SK-N-SH (cell line): ENCODE data around the gene SAMD5. TPM values are rescaled to one million over a fixed set of nuclear protein-coding genes. Genes with fewer than 3 reads are reported as not detected.

ENCODE experiments used
- CTCF ChIA-PET: fragments of 300-600, 350-600 bp; formaldehyde crosslinking; extraction: SDS; loops from one replicate; lab custom pipeline; 2021; lab: Yijun Ruan, JAX
- POLR2A ChIA-PET: fragments of 350-600 bp; sonication (Branson Sonifier 250); formaldehyde crosslinking; extraction: SDS; loops from one replicate; lab custom pipeline; 2020; ENCODE audit warnings: antibody characterized with exemption, inconsistent platforms; lab: Yijun Ruan, JAX
- DNase-seq: peaks from one replicate; pipeline ENCODE4 v3.0.0; 2012
- H2AFZ ChIP-seq: fragments of 200-600 bp; sonication (generic); 2 replicates; pipeline ENCODE4 v1.8.1; 2016; ENCODE audit warnings: antibody characterized with exemption, mild to moderate bottlenecking, low read depth
- H3F3A ChIP-seq: fragments of 200-600 bp; sonication (generic); replicated peaks from 2 replicates; pipeline ENCODE3; 2016; ENCODE audit warnings: antibody characterized with exemption, mild to moderate bottlenecking; ENCODE audit not compliant: insufficient read depth
- H3K27ac ChIP-seq, 2 experiments: fragments of 200-500 bp in 1 of 2; fragments of 200-600 bp in 1 of 2; sonication (Bioruptor generic) in 1 of 2; sonication (generic), shearing (Covaris generic) in 1 of 2; 2 replicates each; pipeline versions ENCODE4 v1.5.1 to v1.6.1; 2014 to 2016; ENCODE audit warnings: low read depth in 2 of 2, inconsistent platforms in 1 of 2, low read length in 1 of 2, mild to moderate bottlenecking in 1 of 2, mixed read lengths in 1 of 2
- H3K27me3 ChIP-seq: fragments of 200-600 bp; sonication (generic), shearing (Covaris generic); 2 replicates; pipeline ENCODE4 v1.6.1; 2016; ENCODE audit warnings: mixed run types; ENCODE audit not compliant: insufficient read depth
- H3K36me3 ChIP-seq, 2 experiments: fragments of 200-500 bp in 1 of 2; fragments of 200-600 bp in 1 of 2; sonication (Bioruptor generic) in 1 of 2; sonication (generic) in 1 of 2; replicated peaks in 1 of 2; 2 replicates each; pipeline versions ENCODE3 to v1.5.1; 2014 to 2016; ENCODE audit warnings: low read length in 1 of 2, mild to moderate bottlenecking in 1 of 2; ENCODE audit not compliant: insufficient read depth in 2 of 2, control insufficient read depth in 1 of 2
- H3K4me1 ChIP-seq, 2 experiments: fragments of 200-500 bp in 1 of 2; fragments of 200-600 bp in 1 of 2; sonication (Bioruptor generic) in 1 of 2; sonication (generic), shearing (Covaris generic) in 1 of 2; 2 replicates each; pipeline versions ENCODE4 v1.5.1 to v1.6.1; 2014 to 2016; ENCODE audit warnings: low read depth in 1 of 2, low read length in 1 of 2, mixed run types in 1 of 2; ENCODE audit not compliant: insufficient read depth in 2 of 2, control insufficient read depth in 1 of 2
- H3K4me2 ChIP-seq: fragments of 200-600 bp; sonication (generic), shearing (Covaris generic); 2 replicates; pipeline ENCODE4 v1.6.1; 2017; ENCODE audit warnings: mixed run types
- H3K4me3 ChIP-seq, 2 experiments: fragments of 200-500 bp in 1 of 2; fragments of 200-600 bp in 1 of 2; sonication (Bioruptor generic) in 1 of 2; sonication (generic), shearing (Covaris generic) in 1 of 2; 2 replicates each; pipeline versions ENCODE4 v1.5.1 to v1.8.1; 2014 to 2016; ENCODE audit warnings: low read depth in 2 of 2, inconsistent platforms in 1 of 2, low read length in 1 of 2, mild to moderate bottlenecking in 1 of 2, mixed read lengths in 1 of 2, moderate library complexity in 1 of 2
- H3K79me2 ChIP-seq: fragments of 200-600 bp; sonication (generic); 2 replicates; pipeline ENCODE4 v1.8.1; 2017; ENCODE audit warnings: mild to moderate bottlenecking; ENCODE audit not compliant: insufficient read depth
- H3K9ac ChIP-seq: fragments of 200-600 bp; sonication (generic); 2 replicates; pipeline ENCODE4 v1.6.1; 2017; ENCODE audit warnings: mixed run types
- H3K9me2 ChIP-seq: fragments of 200-600 bp; sonication (generic); 2 replicates; pipeline ENCODE4 v1.6.1; 2017; ENCODE audit warnings: mixed run types
- H3K9me3 ChIP-seq: fragments of 200-600 bp; sonication (generic); 2 replicates; pipeline ENCODE4 v1.6.1; 2017; ENCODE audit warnings: mixed run types, mild to moderate bottlenecking, moderate library complexity
- H4K20me1 ChIP-seq: fragments of 200-600 bp; sonication (generic); 2 replicates; pipeline ENCODE4 v1.6.1; 2017; ENCODE audit warnings: mild to moderate bottlenecking, mixed run types; ENCODE audit not compliant: insufficient read depth
- CHD2 ChIP-seq: fragments of 150-350 bp; IDR thresholded peaks from 2 replicates; pipeline ENCODE4 v1.6.1; 2018; ENCODE audit warnings: low read length; ENCODE audit not compliant: partially characterized antibody
- ELF1 ChIP-seq: IDR thresholded peaks from 2 replicates; pipeline ENCODE4 v1.4.0; 2012
- EP300 ChIP-seq, 2 experiments: IDR thresholded peaks; 2 replicates each; pipeline versions ENCODE4 v1.4.0 to v1.6.1; 2012; ENCODE audit warnings: borderline replicate concordance in 1 of 2, low read depth in 1 of 2, low read length in 1 of 2
- EZH2phosphoT487 ChIP-seq: fragments of 200-600 bp; sonication (generic); IDR thresholded peaks from 2 replicates; pipeline ENCODE4 v1.6.1; 2017; ENCODE audit warnings: low read depth, mixed run types, mild to moderate bottlenecking, antibody characterized with exemption, moderate library complexity, borderline replicate concordance
- FOXM1 ChIP-seq: IDR thresholded peaks from 2 replicates; pipeline ENCODE4 v1.4.0; 2012; ENCODE audit warnings: low read depth, mild to moderate bottlenecking
- GATA2 ChIP-seq: sonication (generic); formaldehyde crosslinking; IDR thresholded peaks from 2 replicates; pipeline ENCODE4 v1.5.0; 2020; ENCODE audit warnings: mild to moderate bottlenecking, missing genetic modification reagents
- IRF3 ChIP-seq: fragments of 150-350 bp; IDR thresholded peaks from 2 replicates; pipeline ENCODE4 v1.6.1; 2016; ENCODE audit warnings: mild to moderate bottlenecking, low read depth, low read length
- JUND ChIP-seq: IDR thresholded peaks from 2 replicates; pipeline ENCODE4 v1.4.0; 2012
- NRF1 ChIP-seq: IDR thresholded peaks from 2 replicates; pipeline ENCODE4 v1.6.1; 2012; ENCODE audit warnings: low read depth, mild to moderate bottlenecking, low read length
- PBX3 ChIP-seq: IDR thresholded peaks from 2 replicates; pipeline ENCODE4; 2012
- POLR2AphosphoS5 ChIP-seq: IDR thresholded peaks from 2 replicates; pipeline ENCODE4 v1.6.1; 2012; ENCODE audit warnings: low read depth, low read length
- RAD21 ChIP-seq: IDR thresholded peaks from 2 replicates; pipeline ENCODE4 v1.6.1; 2012; ENCODE audit warnings: mild to moderate bottlenecking, low read length
- RFX5 ChIP-seq: IDR thresholded peaks from 2 replicates; pipeline ENCODE4 v1.6.1; 2012; ENCODE audit warnings: mild to moderate bottlenecking, improper control_type of control experiment, low read length
- SIN3A ChIP-seq: IDR thresholded peaks from 2 replicates; pipeline ENCODE4 v1.6.1; 2012; ENCODE audit warnings: low read depth, mild to moderate bottlenecking, low read length, moderate library complexity, borderline replicate concordance
- SMC3 ChIP-seq: IDR thresholded peaks from 2 replicates; pipeline ENCODE4 v1.6.1; 2012; ENCODE audit warnings: low read depth, low read length, improper control_type of control experiment
- TAF1 ChIP-seq: IDR thresholded peaks from 2 replicates; pipeline ENCODE4 v1.6.1; 2012; ENCODE audit warnings: low read depth, mild to moderate bottlenecking, low read length, moderate library complexity, borderline replicate concordance
- TEAD4 ChIP-seq: IDR thresholded peaks from 2 replicates; pipeline ENCODE4 v1.4.0; 2012; ENCODE audit warnings: mild to moderate bottlenecking, borderline replicate concordance; ENCODE audit not compliant: insufficient read depth
- USF1 ChIP-seq: IDR thresholded peaks from 2 replicates; pipeline ENCODE4 v1.4.0; 2012; ENCODE audit warnings: low read depth, borderline replicate concordance
- YY1 ChIP-seq: IDR thresholded peaks from 2 replicates; pipeline ENCODE4 v1.4.0; 2012; ENCODE audit warnings: low read depth, mild to moderate bottlenecking
- WGBS: methylation state at CpG from one replicate; pipeline ENCODE4 v1.1.6; 2017; ENCODE audit warnings: low lambda C conversion rate; 5-methylcytosine and 5-hydroxymethylcytosine counted together
- polyA plus RNA-seq, 3 experiments: library from polyadenylated mRNA; depleted of rRNA; stranded (reverse); fragments of >200 nt; gene quantifications; 2 replicates each; pipeline ENCODE4 v1.2.3, GENCODE V29; 2012
- TF ChIP-seq, protein P1 (sequence below): IDR thresholded peaks from 2 replicates; pipeline ENCODE4 v1.6.1; 2012; ENCODE audit warnings: mild to moderate bottlenecking, low read depth, low read length, moderate library complexity

The SAMD5 gene
- polyA plus RNA-seq, 1 of the 3 experiments (the other 2 are of a cell fraction) = not detected

DNA sequence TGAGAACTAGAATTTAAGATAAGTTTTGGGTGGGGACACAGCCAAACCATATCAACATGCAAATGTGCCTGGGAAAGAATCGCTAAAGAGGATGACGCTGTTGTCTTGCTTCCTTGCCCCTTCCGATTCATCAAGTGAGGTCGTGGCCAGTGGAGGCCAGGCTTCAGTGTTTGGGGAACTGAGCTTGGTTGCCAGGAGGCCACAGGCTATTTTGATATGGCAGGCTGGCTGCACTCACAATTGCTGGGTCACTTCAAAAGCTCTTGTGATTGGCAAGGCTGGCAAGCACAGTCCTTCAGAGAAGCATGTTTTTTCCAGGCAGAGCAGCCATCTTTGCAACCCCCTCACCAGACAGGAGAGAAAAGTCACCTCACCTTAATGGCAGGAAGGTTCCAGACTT lies 45.8 kb downstream of the SAMD5 start:
- POLR2A ChIA-PET = no interaction called here
- no peaks in the 10 kb centered on the region; the same call in 1 of the 2 replicates for H3K27me3 ChIP-seq
- no peaks in the 10 kb centered on the region for H3K9me3 ChIP-seq
- no peak overlapping the region for H3K4me3 ChIP-seq
- no peaks in the 10 kb centered on the region for H3K9me2 ChIP-seq
- DNase-seq = no peak
- H3F3A ChIP-seq = no peaks in the 10 kb centered on the region
- H3K27ac ChIP-seq = no peak overlapping the region
- no peak overlapping the region for H3K9ac ChIP-seq
- no peaks in the 10 kb centered on the region for H4K20me1 ChIP-seq
- CTCF ChIA-PET = no interaction called here
- H2AFZ ChIP-seq = no peak overlapping the region
- 42% methylated on average over 4 of the region's 4 CpGs for WGBS
- H3K36me3 ChIP-seq = no peaks in the 10 kb centered on the region
- no peaks in the 10 kb centered on the region for H3K79me2 ChIP-seq
- TF ChIP-seq SMC3 = no peak
- no peak for TF ChIP-seq USF1
- no peak for TF ChIP-seq YY1
- TF ChIP-seq EP300 (IDR thresholded peaks at IDR 0.05; ENCODE audit: borderline replicate concordance in 1 of 2, low read depth in 1 of 2, low read length in 1 of 2) = no peak
- no peak for TF ChIP-seq PBX3
- no peak for TF ChIP-seq JUND
- no peak for TF ChIP-seq SIN3A
- TF ChIP-seq NRF1 = no peak
- no peak for TF ChIP-seq FOXM1
- TF ChIP-seq TAF1 = no peak
- TF ChIP-seq POLR2AphosphoS5 = no peak
- TF ChIP-seq RAD21 = no peak
- no peak for TF ChIP-seq RFX5
- TF ChIP-seq IRF3 = no peak
- TF ChIP-seq EZH2phosphoT487 = no peak
- no peaks in the 10 kb centered on the region for H3K4me1 ChIP-seq
- H3K4me2 ChIP-seq = no peak overlapping the region

GRCh38 chr6:147559006-147559405 lies 50.5 kb downstream of the SAMD5 start:
- H3F3A ChIP-seq = no peaks in the 10 kb centered on the region
- H3K79me2 ChIP-seq = no peaks in the 10 kb centered on the region
- no peak overlapping the region for H2AFZ ChIP-seq
- H3K4me1 ChIP-seq = no peaks in the 10 kb centered on the region
- ChIA-PET POLR2A (no interaction called here), CTCF (no interaction called here)
- H3K27ac ChIP-seq = no peak overlapping the region
- WGBS = 18% methylated on average over 7 of the region's 7 CpGs
- H3K27me3 ChIP-seq = no peaks in the 10 kb centered on the region; the same call in 1 of the 2 replicates
- H3K9ac ChIP-seq = no peak overlapping the region
- H3K36me3 ChIP-seq = no peaks in the 10 kb centered on the region
- DNase-seq = no peak
- no peak overlapping the region for H3K4me2 ChIP-seq
- no peaks in the 10 kb centered on the region for H3K9me3 ChIP-seq
- no peak overlapping the region for H3K4me3 ChIP-seq
- H3K9me2 ChIP-seq = no peaks in the 10 kb centered on the region
- H4K20me1 ChIP-seq = no peaks in the 10 kb centered on the region
- no peak for TF ChIP-seq PBX3
- TF ChIP-seq, protein P1, sequence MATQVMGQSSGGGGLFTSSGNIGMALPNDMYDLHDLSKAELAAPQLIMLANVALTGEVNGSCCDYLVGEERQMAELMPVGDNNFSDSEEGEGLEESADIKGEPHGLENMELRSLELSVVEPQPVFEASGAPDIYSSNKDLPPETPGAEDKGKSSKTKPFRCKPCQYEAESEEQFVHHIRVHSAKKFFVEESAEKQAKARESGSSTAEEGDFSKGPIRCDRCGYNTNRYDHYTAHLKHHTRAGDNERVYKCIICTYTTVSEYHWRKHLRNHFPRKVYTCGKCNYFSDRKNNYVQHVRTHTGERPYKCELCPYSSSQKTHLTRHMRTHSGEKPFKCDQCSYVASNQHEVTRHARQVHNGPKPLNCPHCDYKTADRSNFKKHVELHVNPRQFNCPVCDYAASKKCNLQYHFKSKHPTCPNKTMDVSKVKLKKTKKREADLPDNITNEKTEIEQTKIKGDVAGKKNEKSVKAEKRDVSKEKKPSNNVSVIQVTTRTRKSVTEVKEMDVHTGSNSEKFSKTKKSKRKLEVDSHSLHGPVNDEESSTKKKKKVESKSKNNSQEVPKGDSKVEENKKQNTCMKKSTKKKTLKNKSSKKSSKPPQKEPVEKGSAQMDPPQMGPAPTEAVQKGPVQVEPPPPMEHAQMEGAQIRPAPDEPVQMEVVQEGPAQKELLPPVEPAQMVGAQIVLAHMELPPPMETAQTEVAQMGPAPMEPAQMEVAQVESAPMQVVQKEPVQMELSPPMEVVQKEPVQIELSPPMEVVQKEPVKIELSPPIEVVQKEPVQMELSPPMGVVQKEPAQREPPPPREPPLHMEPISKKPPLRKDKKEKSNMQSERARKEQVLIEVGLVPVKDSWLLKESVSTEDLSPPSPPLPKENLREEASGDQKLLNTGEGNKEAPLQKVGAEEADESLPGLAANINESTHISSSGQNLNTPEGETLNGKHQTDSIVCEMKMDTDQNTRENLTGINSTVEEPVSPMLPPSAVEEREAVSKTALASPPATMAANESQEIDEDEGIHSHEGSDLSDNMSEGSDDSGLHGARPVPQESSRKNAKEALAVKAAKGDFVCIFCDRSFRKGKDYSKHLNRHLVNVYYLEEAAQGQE = no peak
- TF ChIP-seq USF1 = no peak
- no peak for TF ChIP-seq CHD2
- TF ChIP-seq GATA2 = no peak
- no peak for TF ChIP-seq ELF1
- TF ChIP-seq EZH2phosphoT487 = no peak
- no peak for TF ChIP-seq TEAD4
